ENCODE measurements around the gene AKAP6.
A peak's percentile ranks its signal among the peaks of the same experiment; 100 is the strongest.
"Not testable (repeated sequence)": the region's sequence is repeated elsewhere in the genome, so short reads cannot be mapped to it uniquely, and the experiment has no call there.

The AKAP6 gene

DNA sequence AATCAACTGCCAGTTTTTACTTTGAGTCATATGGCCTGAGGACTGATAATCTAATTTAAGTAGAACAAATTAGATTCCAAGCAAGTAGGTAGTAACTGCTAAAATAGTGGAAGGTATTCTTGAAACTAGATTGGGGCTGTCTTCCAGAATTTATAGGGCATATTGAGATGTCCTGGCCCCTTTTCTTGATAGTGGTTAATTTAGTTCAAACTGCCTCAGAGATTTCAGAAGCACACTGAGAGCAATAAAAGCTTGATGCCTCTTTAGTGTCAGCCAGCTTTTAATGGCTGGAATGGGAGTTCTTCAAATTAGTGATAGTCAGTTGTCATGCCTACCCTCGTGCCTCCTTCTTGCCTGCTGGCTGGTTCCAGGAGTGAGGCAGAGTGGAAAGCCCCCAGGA, 120.5 kb downstream of the AKAP6 start:
- TF ChIP-seq, protein P1, sequence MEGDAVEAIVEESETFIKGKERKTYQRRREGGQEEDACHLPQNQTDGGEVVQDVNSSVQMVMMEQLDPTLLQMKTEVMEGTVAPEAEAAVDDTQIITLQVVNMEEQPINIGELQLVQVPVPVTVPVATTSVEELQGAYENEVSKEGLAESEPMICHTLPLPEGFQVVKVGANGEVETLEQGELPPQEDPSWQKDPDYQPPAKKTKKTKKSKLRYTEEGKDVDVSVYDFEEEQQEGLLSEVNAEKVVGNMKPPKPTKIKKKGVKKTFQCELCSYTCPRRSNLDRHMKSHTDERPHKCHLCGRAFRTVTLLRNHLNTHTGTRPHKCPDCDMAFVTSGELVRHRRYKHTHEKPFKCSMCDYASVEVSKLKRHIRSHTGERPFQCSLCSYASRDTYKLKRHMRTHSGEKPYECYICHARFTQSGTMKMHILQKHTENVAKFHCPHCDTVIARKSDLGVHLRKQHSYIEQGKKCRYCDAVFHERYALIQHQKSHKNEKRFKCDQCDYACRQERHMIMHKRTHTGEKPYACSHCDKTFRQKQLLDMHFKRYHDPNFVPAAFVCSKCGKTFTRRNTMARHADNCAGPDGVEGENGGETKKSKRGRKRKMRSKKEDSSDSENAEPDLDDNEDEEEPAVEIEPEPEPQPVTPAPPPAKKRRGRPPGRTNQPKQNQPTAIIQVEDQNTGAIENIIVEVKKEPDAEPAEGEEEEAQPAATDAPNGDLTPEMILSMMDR (IDR thresholded peaks at IDR 0.05; ENCODE audit: control insufficient read depth, extremely low read depth, insufficient read depth): no peak
- no peak overlapping the region for H3K4me3 ChIP-seq (ENCODE audit: low read depth, low read length)
- no peak for DNase-seq (ENCODE audit: low read depth)

DNA sequence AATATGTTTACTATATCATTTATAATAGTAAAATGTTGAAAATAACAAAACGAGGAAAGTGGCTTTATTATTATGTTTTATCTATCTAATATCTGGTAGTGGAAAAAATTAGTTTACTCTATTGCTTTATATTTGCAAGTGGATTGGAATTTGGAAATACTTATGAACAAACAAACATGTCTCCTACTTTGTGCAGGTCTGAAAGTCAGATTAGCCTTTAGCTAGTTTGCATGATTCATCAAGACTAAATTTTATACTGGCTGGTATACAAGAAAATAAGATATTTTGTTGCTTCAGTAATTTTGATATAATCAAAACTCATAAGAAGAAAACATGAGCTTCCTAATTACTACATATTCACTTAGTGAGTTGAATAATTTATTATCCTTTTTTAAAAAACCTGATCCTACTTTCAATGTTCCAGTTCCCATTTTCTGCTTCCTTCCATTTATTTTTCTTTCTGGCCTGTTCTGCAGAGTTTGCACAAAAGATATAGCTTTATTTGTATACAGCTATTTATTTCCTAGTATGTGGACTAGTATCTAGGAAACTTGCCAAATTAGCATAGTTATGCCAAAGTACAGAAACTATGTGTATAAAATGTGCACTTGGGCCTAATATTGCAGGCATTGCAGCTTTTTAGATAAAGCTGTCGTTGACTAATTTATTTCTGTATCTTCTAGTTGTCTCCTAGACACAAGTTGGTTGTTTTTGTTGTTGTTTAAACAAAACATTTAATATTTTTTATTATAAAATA, 122.0 kb downstream of the AKAP6 start:
- peak; percentile 70 for DNase-seq (ENCODE audit: low read depth)

DNA sequence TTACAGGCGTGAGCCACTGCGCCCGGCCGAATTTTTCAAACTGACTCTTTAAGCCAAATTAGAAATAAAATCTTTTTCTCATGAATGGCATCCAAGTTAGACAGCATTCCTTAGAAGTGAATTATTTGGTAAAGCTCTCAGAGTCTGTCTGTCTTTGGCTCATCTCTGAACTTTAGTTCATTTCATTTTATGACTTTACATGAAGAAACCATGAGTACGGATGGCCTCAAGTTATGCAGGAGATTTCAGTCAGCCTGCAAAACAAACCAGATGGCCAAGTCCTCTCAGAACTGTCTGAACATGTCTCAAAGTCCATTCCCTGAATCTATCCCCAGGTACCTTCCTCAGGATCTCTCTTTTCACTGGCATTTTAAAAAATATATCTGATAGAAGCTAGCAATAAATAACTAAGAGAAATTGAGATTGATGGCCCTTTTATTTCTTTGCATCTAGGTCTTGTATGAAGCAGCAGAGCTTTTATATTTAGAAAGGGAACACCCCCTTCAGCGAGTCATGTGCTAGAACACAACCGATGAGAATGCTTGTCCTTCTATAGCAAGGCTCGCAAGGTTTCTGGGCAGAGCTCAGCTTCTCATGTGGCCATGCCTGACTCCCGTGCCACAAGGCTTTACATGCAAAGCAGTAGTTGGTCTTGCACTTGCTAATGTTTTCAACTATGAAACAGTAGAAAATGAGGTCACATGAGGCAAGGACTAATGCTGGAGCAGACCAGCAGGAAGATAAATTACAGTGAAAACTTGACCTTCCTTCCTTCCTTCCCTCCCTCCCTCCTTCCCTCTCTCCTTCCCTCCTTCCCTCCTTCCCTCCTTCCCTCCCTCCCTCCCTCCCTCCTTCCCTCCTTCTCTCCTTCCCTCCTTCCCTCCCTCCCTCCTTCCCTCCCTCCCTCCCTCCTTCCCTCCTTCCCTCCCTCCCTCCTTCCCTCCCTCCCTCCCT, 125.0 kb downstream of the AKAP6 start:
- DNase-seq (ENCODE audit: low read depth): no peak
- TF ChIP-seq, protein P1 (IDR thresholded peaks at IDR 0.05; ENCODE audit: control insufficient read depth, extremely low read depth, insufficient read depth): no peak
- no peak overlapping the region for H3K4me3 ChIP-seq (ENCODE audit: low read depth, low read length)

More for the DNA sequence above, 122.0 kb downstream of the AKAP6 start:
- TF ChIP-seq, protein P1 (IDR thresholded peaks at IDR 0.05; ENCODE audit: control insufficient read depth, extremely low read depth, insufficient read depth): no peak
- no peak overlapping the region; the same call in 1 of the 2 replicates for H3K4me3 ChIP-seq (ENCODE audit: low read depth, low read length)

DNA sequence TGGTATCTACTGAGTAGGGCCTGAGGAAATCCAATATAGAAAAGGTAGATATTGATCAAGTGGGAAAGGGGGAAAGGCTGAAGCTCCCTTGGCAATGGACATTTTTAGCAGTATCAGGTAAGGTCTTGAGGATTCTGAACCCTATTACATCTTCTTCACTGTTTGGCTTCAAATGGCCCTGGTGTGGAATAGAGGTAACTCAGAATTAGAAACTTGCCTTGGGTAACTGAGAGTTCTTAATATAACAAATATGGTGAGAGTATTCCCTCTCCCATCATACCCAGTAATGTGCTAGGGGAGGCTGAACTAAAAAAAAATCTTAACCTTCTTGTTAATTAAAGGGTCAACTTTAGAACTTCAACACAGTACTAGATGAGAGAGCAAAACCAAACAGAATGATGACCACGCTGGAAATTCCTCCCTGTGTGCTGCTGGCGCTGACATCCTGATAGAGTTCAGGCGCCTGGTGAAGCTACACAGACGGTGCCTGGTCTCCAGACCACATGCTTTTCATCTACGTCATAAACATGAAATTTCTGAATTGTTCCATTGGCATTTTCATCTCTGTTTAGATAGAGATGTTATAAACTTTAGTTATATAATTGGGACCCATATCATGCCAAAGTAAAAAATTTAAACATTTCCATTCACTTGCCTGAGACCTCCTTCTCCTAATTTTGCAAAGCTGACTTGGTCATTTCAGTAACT, 128.3 kb downstream of the AKAP6 start:
- TF ChIP-seq, protein P1 (IDR thresholded peaks at IDR 0.05; ENCODE audit: control insufficient read depth, extremely low read depth, insufficient read depth): no peak
- no peak overlapping the region for H3K4me3 ChIP-seq (ENCODE audit: low read depth, low read length)

DNA sequence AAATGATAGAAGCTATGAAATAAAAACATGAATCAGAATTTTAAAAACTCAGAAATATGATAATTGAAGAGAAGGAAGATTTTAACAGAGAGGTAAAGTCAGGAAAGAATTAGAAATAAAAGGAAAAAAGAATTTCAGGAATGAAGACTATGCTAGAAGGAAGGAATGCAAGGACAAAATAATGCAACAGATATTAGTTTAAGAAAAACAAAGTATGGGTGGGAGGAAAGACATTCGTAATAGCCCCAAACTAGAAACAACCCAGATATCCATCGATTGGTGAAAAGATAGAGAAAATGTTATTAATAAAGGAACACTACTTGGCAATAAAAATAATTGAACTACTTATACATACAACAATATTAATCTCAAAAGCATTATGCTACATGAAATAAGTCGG, 129.6 kb downstream of the AKAP6 start:
- TF ChIP-seq, protein P1 (IDR thresholded peaks at IDR 0.05; ENCODE audit: control insufficient read depth, extremely low read depth, insufficient read depth): no peak
- H3K4me3 ChIP-seq (ENCODE audit: low read depth, low read length): no peak overlapping the region

More for the DNA sequence above, 128.3 kb downstream of the AKAP6 start:
- DNase-seq (ENCODE audit: low read depth): no peak

DNA sequence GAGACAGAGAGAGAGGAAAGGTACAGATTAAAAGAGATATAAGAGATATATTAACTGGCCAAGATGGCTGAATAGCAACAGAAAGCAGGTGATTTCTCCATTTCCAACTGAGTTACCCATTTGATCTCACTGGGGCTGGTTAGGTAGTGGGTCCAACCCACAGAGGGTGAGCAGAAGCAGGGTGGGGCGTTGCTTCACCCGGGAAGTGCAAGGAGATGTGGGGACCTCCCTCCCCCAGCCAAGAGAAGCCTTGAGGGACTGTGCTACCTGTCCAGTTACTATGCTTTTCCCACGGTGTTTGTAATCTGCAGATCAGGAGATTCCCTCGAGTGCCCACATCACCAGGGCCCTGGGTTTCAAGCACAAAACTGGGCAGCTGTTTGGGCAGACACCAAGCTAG, 131.2 kb downstream of the AKAP6 start:
- H3K4me3 ChIP-seq (ENCODE audit: low read depth, low read length): no peak overlapping the region
- TF ChIP-seq, protein P1 (IDR thresholded peaks at IDR 0.05; ENCODE audit: control insufficient read depth, extremely low read depth, insufficient read depth): no peak
- no peak for DNase-seq (ENCODE audit: low read depth)

More for the DNA sequence above, 129.6 kb downstream of the AKAP6 start:
- no peak for DNase-seq (ENCODE audit: low read depth)

DNA sequence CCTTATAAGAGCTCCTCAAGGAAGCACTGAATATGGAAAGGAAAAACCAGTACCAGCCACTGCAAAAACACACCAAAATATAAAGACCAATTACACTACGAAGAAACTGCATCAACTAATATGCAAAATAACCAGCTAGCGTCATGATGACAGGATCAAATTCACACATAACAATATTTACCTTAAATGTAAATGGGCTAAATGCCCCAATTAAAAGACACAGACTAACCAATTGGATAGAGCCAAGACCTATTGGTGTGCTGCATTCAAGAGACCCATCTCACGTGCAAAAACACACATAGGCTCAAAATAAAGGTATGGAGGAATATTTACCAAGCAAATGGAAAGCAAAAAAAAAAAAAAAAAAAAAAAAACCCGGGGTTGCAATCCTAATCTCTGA, 133.5 kb downstream of the AKAP6 start:
- DNase-seq (ENCODE audit: low read depth): not testable (repeated sequence)

More for the DNA sequence above, 133.5 kb downstream of the AKAP6 start:
- H3K4me3 ChIP-seq (ENCODE audit: low read depth, low read length): not testable (repeated sequence)
